Prostate gland (tissue), 2 donors: ENCODE results near the gene BFAR.

ENCODE experiments used
- CTCF ChIP-seq, 4 experiments: fragments of 200-600 bp in 2 of 4; fragments of 450-650 bp in 2 of 4; sonication (generic) in 2 of 4; IDR thresholded peaks; 1 replicate in 3 of 4; 2 replicates in 1 of 4; pipeline ENCODE4 v1.5.1; 2016 to 2019; ENCODE audit warnings: antibody characterized with exemption in 4 of 4, mild to moderate bottlenecking in 2 of 4, moderate library complexity in 2 of 4
- POLR2A ChIP-seq: fragments of 450-650 bp; IDR thresholded peaks from one replicate; pipeline ENCODE4 v1.6.1; 2016; ENCODE audit warnings: antibody characterized with exemption, mild to moderate bottlenecking
- POLR2AphosphoS5 ChIP-seq: sonication (generic); formaldehyde crosslinking; IDR thresholded peaks from one replicate; pipeline ENCODE4 v1.6.1; 2017; ENCODE audit warnings: antibody characterized with exemption

GRCh38 chr16:14676633-14677032 is 43.9 kb downstream of the BFAR start:
- no peak for TF ChIP-seq CTCF (IDR thresholded peaks at IDR 0.05)
- no peak for TF ChIP-seq POLR2A
- no peak for TF ChIP-seq POLR2AphosphoS5
